ENCODE measurements around the gene ZBTB39.
A peak's percentile ranks its signal among the peaks of the same experiment; 100 is the strongest.
"Not testable (repeated sequence)": the region's sequence is repeated elsewhere in the genome, so short reads cannot be mapped to it uniquely, and the experiment has no call there.

The ZBTB39 gene

DNA sequence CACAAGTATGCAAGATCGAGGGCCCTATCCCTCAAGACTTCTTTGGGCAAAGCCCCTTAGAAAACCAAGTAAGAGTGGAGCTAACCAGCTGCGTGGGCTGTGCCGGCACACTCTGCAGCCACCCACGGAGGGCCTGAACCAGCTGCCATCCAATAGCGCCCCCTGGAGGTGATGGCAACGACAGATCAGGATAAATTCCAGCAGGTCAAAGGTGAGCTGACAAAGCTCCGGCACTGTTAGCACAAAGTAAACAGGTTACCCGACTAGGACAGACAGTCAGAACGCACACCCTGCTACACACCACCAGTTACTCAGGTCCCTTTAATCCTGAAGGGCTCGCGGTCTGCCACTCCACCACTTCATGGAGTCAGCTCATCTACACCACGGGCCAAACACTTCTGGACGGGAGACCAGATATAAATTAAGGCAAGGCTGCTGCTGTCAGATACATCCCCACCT is 4.9 kb downstream of the ZBTB39 start:
- peak; percentile 69 for DNase-seq (ENCODE audit: low spot score)

DNA sequence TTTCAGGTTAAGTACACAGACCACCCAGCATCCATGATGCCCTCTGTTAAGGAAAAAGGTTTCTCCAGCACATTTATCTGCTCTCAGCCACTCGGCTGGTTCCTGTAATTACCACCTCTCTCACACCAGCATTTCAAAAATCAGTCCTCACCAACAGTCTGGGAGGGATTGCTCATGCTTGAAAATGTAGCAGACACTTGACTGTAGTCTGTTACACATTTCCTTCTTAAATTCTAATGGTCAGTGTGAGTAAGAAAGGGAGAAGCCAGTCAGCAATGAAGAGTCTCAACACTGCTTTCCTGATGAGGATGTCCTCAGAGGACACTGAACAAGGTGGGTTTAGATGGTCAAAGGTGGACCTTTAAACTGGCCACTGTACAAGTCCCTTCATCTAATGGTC is 6.0 kb downstream of the ZBTB39 start:
- DNase-seq (ENCODE audit: low spot score): peak; percentile 49

DNA sequence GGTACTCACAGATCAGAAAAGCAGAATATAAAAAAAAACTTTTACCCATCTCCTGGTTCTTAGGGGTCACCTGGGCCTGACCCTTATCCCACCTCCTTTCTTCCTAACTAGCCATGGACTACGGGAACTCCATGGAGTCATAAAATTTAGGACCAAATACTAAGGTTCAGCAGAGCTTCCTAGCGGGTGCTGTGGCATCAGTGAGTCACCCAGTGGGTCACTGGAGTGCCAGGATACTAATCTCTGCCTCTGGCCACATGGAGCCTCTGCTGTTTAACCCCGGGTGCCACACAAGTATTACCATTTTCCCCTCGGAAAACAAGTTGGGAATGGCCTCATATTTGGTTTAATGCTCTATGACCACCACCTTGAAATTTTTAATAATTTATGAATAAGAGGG is 6.9 kb downstream of the ZBTB39 start:
- DNase-seq (ENCODE audit: low spot score): peak; percentile 30

DNA sequence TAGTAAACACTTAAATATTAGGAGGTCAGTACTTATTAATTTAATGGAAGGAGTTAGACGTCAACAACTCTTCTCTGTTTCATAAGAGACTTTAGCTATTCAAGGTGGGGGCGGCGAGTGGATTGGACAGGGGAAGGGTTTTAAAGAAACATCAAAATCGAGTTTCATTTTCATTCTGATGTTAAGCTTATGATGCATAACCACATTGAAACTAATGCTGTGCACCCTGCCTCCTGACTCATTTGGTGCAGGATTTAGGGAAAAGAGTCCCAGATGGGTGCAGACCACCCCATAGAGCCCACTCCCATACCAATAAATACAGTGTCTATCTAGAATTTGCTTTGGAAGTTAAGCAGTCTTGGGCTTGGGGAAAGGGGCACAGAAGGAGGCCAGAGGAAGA is 7.4 kb downstream of the ZBTB39 start:
- no peak for DNase-seq (ENCODE audit: low spot score)

DNA sequence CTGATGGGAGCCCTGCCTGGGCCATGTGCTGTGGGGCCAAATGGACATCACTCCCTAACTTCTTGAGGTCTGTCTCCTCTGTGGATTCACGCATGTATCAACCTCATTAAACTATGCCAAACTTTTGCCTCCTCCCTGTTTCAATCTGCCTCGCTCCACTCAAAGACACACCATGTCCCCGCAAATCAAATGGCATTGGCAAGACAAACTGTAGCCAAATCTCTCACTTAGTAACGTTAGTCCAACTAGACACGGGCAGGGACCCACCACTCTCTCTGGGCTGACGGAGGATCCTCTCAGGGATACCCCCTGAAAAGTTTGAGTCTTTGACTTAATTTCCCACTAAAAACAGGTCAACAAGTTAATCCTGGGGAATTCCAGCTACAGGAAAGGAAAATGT is 8.0 kb downstream of the ZBTB39 start:
- no peak for DNase-seq (ENCODE audit: low spot score)

DNA sequence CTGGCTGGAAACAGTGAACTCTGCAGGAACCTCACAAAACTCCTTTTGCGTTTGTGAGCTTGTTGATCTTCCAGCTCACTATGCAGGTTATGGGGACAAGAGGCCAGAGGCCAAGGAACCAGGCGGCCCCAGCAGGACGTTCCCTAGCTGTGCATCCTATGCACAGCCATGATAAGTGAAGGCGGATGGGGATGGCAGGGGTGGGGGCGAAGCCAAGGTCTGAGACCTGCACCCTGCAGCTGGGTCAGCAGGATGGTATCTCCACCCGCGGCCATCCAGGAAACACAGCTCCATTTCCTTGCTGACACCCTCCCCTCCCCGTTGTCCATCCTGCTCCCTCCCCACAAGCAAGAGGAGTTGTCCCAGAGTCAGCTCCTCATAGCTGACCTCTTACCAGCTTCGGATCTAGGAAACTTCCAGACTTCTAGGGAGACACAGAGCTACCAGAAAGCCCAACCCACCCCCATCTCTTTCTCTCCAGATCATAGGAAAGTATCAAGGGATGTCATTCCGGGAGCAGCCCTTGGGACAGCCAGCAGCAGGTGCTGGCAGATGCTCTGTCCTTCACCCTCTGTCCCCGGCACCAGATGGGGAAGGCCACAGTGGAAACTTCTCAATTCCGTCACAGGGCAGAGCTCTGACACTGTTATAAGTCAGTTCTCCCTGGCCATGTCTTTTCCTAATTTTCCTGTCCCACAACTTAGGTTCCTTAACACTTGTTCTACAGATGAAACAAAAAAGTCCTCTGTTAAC is 9.4 kb downstream of the ZBTB39 start:
- no peak for DNase-seq (ENCODE audit: low spot score)

DNA sequence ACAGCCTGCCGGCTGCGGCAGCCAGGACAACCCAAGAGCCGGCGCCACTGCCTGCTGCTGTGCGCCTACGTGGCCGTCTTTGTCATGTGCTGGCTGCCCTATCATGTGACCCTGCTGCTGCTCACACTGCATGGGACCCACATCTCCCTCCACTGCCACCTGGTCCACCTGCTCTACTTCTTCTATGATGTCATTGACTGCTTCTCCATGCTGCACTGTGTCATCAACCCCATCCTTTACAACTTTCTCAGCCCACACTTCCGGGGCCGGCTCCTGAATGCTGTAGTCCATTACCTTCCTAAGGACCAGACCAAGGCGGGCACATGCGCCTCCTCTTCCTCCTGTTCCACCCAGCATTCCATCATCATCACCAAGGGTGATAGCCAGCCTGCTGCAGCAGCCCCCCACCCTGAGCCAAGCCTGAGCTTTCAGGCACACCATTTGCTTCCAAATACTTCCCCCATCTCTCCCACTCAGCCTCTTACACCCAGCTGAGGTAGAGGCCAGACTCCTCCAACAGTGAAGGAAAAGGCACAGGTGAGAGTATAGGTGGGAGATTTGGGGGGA is 10.3 kb downstream of the ZBTB39 start:
- no peak for DNase-seq (ENCODE audit: low spot score)

DNA sequence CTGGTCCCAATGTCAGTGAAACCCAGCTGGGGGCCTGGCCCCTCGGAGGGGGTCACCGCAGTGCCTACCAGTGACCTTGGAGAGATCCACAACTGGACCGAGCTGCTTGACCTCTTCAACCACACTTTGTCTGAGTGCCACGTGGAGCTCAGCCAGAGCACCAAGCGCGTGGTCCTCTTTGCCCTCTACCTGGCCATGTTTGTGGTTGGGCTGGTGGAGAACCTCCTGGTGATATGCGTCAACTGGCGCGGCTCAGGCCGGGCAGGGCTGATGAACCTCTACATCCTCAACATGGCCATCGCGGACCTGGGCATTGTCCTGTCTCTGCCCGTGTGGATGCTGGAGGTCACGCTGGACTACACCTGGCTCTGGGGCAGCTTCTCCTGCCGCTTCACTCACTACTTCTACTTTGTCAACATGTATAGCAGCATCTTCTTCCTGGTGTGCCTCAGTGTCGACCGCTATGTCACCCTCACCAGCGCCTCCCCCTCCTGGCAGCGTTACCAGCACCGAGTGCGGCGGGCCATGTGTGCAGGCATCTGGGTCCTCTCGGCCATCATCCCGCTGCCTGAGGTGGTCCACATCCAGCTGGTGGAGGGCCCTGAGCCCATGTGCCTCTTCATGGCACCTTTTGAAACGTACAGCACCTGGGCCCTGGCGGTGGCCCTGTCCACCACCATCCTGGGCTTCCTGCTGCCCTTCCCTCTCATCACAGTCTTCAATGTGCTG is 11.0 kb downstream of the ZBTB39 start:
- no peak for DNase-seq (ENCODE audit: low spot score)

DNA sequence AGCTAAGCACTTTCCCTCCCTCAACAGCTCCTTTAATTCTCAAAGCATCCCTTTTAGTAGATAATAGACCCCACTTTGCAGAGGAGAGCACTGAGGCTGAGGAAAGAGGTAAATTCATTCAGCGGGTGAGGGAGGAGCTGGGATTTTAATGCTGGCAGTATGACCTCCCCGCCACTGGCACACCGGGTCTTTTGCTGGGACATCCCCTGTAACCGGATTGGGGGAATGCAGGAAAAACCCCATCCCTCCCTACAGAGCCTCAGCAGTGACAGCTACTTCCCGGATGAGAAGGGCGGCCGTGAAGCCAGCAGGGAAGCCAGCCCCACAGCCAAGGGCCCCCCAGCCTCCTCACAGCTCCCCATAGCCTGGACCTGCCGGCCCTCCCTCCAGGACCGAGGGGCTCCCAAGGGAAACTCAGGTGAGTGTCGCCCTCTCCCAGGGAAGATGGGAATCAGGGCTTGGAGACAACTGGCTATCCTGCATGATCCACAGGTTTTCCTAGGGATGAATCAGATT is 12.1 kb downstream of the ZBTB39 start:
- DNase-seq (ENCODE audit: low spot score): no peak

DNA sequence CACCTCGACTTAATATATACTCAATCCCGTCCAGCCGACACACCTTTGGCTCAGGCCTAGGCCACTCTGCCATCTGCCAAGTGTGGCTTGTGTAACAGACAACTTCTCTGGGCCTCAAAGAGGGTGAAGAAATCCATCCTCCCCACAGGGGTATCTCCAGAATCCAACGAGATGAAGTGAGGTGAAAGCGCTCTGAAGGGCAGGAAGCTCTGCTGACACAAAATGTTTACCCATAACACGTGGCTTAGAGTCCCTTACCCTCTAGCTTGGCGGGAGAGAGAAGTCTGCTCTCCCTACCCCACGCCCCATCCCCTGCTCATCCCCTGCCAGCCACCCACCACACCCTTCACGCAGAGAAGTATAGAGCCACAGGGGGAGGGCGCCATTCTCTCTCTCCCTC is 13.0 kb downstream of the ZBTB39 start:
- DNase-seq (ENCODE audit: low spot score): no peak

DNA sequence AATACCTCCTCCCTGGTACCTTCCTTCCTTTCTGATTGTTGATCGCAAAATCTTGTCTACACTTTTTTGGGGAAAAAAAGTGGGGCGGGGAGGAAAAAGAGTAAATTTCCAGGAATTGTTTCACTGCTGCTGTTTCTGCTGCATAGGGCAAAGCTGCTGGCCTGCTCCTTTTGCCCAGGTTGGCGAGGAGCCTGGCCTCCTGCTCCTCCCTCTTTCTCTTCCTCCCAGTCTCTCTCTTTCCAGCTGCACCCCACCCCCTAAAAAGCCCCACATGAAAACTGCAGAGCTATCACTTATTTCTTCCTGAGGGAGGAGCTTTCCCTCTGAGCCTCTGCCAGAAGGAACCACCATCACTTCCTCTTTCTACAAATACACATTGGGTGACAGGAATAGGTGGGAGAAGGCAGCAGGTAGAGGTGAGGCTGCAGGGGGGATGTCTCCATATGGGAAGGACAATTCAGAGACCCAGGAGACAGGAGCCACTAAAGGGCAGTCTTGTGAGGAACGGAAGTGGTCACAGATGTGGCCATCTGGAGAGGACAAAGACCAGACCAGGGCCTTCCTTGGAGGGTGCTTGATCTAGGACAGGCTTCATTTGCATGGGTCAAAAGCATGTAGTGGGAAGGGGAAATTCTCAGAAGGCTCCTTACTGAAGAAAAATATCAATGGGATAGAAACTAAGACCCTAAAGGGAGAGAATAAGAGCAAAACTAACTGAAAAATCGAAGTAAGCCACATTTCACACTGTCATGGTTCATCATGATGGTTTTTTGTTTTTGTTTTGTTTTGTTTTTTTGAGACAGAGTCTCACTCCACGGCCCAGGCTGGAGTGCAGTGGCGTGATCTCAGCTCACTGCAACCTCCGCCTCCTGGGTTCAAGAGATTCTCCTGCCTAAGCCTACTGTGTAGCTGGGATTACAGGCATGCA is 14.8 kb downstream of the ZBTB39 start:
- no peak for DNase-seq (ENCODE audit: low spot score)

DNA sequence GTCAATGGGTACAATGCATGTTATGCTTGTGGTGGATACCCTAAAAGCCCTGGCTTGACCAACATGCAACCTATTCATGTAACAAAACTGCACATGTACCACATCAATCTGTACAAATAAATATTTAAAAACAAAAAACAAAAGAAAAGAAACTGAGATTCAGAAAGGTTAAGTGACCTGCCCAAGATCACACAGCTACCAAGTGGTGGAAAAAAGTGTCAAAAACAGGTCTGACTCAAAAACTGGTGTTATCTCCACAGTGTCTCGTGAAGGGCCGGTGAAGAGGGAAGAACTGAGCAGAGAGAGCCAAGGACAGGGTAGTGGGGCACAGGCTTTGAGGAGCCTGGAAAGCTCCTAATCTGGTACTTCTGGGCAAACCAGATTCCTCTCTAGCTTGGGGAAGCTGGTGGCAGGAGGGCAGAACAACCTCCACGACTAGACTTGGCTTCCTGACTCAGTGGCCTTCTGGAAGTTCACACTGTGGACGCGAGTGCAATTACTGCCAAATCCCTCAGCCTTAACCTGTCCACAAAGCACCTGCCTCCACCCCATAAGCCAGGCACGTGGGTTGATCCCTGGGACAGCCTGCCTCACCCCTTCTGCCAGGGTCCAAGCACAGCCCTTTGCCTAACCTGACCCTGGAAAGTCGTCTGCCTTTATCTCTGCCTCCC is 15.6 kb downstream of the ZBTB39 start:
- no peak for DNase-seq (ENCODE audit: low spot score)

DNA sequence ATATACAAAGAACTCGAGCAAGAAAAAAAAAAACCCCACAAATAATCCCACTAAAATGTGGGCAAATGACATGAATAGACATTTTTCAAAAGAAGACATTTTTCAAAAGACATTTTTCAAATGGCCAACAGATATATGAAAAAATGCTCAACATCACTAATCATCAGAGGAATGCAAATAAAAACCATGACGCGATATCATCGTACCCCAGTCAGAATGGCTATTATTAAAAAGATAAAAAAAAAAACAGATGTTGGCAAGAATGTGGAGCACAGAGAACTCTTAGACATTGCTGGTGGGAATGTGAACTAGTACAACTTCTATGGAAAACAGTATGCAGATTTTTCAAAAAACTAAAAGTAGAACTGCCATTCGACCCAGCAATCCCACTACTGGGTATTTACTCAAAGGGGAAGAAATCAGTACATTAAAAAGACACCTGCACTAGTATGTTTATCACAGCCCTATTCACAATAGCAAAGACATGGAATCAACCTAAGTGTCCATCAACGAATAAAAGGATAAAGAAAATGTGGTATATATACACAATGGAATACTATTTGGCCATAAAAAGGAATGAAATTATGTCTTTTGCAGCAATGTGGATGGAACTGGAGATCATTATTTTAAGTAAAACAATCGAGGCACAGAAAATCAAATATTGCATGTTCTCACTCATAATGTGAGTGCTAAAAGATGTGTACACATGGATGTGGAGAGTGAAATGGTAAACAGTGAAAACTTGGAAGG is 16.3 kb downstream of the ZBTB39 start:
- no peak for DNase-seq (ENCODE audit: low spot score)

DNA sequence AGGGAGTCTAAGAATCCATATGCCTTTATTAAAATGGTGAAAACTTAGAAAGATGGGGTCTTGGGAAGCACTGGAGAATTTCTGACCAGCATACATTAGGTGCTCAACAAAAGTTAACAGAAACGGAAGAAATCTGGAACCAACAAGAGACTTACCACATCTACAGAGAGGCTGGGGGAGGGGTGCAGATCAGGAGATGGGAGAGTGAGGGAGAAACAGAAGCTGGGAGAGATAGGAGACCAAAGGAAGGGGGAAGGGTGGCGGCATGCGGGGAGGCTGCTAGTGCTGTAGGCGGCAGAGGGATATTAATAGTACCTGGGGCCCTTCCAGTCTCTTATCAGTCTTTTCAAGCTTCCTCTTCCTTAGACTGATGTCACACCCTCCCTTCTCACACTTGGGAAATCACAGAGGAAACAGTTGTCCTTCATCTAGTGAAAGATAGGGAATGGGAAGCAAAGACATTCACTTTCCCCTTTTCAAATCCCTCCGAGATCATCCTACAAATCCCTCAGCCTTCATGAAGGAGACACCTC is 18.1 kb downstream of the ZBTB39 start:
- no peak for DNase-seq (ENCODE audit: low spot score)

DNA sequence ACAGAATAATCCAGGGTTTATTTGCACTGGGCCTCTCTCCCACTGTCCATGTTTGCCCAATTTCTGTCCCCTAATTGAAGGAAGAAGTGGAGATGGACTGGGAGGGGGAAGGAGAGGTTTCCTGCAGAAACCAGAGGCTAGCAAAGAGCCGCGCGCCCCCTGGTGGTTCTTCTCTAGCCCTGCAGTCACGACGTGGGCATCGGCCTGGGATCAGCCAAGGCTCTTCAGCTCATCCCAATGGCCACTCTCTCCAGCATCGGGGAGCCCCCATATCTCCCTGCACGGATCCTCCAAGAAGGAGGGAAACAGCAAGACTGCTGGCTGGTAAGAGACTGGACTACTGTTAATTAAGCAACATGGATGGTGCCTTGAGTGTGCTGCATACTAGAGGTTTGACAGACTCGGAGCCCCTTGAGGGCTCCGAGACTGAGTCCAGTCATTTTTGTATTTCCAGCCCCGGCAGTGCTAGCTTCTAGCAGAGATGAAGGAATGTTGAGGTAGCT is 18.7 kb downstream of the ZBTB39 start:
- DNase-seq (ENCODE audit: low spot score): peak; percentile 87

DNA sequence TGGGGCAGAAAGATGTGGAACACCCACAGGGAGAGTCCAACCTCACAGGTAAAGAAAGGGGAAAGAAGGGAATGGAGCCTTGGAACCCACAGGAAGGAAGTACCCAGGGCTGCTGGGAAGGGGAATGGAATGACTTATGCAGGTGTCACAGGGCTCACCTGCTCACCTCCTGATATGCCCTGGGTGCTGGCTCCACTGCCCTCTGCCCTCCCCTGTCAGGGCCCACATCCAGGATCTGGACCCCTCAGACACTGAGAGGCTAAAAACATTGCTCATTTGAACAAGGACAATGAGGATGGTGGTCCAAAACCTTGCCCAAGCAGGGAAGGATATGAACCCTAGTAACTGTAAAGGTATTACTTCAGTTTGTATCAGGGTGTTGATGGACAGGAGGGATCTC is 19.3 kb downstream of the ZBTB39 start:
- DNase-seq (ENCODE audit: low spot score): no peak

DNA sequence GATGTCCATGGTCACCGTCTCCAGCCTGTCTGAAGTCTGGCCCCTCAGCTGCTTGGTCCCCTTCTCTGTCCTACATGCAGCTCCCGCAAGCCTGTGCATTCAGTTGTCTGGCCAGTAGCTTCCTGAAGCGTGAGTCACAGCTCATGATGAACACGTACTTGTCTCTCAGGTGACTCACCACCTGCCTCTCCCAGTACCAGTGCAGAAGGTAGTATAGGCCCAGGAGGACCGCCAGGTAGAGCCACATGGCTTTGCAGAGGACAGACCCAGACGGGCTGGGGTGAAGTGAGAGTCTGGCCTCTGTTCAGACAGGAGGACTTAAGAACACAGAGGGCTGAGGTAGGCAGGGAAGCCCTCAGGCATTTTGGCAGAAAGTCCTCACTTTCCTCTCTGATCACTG is 20.6 kb downstream of the ZBTB39 start:
- not testable (repeated sequence) for DNase-seq (ENCODE audit: low spot score)

DNA sequence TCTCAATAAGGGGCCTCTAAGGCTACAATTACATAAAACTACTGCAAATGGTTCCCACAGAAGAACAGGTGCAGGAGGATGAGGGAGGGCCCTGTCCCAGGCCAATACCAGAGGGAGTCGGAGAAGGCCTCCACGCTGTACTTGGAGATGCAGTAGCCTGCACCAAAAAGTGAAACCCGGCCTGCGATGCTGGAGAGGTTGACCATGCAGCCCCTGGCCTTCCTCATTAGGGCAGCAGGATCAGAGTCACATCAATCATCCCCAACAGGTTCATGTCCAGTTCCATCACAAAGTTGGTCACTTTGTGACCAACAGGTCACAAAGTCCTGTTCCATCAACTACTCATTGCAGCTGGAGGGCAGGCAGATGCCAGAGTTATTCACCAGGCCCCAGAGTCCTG is 23.0 kb downstream of the ZBTB39 start:
- no peak for DNase-seq (ENCODE audit: low spot score)

DNA sequence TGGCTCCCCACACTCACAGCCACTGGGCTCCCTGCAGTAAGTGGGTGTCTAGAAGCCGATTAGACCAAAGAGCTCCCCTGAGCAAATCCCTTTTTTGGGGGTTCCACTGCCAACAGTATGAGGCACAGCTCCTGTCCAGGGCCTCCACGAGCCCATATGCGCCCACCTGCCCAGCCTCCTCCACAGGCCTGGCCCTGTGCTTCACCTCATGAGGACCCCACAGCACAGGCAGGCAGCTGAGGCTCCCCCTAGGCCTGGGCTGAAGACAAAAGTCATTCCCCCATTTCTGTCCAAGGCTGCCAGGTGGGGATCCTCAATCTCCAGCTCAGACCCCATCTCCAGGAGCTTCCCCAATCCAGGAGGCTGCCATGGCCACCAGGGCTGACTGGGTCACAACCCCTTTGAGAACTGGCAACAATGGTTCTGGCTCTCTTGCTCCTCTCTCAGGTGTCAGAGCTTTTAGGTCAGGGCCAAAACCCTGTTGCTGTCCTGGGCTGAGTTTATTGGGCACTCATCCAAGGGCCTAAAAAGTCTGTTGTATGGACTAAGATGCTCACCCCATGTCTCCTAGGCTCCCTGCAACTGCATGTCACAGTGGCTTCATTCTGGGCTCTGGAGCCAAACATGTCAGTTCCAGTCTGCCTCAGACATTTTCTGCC is 23.6 kb downstream of the ZBTB39 start:
- DNase-seq (ENCODE audit: low spot score): not testable (repeated sequence)

Measured in AG08395 (cell line).